ENCODE measurements around the gene ZDHHC16. TPM values are rescaled to one million over a fixed set of nuclear protein-coding genes. Genes with fewer than 3 reads are reported as not detected.
"Not testable (repeated sequence)": the region's sequence is repeated elsewhere in the genome, so short reads cannot be mapped to it uniquely, and the experiment has no call there.

Gene ZDHHC16
- total RNA-seq, 1 experiment from 2014 or later, result 64.5 TPM

DNA sequence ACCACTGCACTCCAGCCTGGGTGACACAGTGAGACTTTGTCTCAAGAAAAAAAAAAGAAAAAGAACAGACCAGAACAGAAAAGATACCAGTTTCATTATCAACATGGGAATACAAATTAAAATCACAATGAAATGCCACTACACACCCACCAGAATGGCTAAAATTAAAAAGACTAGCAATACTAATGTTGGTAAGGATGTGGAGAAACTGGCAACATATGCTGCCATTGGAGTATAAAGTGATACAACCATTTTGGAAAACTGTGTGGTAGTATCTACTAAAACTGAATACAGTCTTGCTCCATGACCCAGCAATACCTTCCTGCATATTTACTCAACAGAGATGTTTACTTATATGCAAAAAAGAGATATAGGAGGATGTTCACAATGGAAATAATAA is 41.9 kb upstream of the ZDHHC16 start:
- Histone ChIP-seq H3K27me3 (ENCODE audit: control insufficient read depth, insufficient read depth, low read length) (no peaks in the 10 kb centered on the region), H3K27ac (ENCODE audit: low read length) (no peak overlapping the region), H3K4me1 (ENCODE audit: control insufficient read depth, insufficient read depth, low read length) (no peaks in the 10 kb centered on the region), H3K9me3 (ENCODE audit: control insufficient read depth, insufficient read depth, low read depth, low read length) (no peaks in the 10 kb centered on the region), H3K4me3 (ENCODE audit: low read depth in 2 of 2, low read length in 2 of 2) (no peak overlapping the region), H3K36me3 (ENCODE audit: control insufficient read depth, insufficient read depth, low read length) (no peaks in the 10 kb centered on the region)
- no TSS peak for BruUV-seq (replicated peaks)
- TF ChIP-seq, protein P1, sequence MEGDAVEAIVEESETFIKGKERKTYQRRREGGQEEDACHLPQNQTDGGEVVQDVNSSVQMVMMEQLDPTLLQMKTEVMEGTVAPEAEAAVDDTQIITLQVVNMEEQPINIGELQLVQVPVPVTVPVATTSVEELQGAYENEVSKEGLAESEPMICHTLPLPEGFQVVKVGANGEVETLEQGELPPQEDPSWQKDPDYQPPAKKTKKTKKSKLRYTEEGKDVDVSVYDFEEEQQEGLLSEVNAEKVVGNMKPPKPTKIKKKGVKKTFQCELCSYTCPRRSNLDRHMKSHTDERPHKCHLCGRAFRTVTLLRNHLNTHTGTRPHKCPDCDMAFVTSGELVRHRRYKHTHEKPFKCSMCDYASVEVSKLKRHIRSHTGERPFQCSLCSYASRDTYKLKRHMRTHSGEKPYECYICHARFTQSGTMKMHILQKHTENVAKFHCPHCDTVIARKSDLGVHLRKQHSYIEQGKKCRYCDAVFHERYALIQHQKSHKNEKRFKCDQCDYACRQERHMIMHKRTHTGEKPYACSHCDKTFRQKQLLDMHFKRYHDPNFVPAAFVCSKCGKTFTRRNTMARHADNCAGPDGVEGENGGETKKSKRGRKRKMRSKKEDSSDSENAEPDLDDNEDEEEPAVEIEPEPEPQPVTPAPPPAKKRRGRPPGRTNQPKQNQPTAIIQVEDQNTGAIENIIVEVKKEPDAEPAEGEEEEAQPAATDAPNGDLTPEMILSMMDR (IDR thresholded peaks at IDR 0.05), result no peak
- TF ChIP-seq, protein P2, sequence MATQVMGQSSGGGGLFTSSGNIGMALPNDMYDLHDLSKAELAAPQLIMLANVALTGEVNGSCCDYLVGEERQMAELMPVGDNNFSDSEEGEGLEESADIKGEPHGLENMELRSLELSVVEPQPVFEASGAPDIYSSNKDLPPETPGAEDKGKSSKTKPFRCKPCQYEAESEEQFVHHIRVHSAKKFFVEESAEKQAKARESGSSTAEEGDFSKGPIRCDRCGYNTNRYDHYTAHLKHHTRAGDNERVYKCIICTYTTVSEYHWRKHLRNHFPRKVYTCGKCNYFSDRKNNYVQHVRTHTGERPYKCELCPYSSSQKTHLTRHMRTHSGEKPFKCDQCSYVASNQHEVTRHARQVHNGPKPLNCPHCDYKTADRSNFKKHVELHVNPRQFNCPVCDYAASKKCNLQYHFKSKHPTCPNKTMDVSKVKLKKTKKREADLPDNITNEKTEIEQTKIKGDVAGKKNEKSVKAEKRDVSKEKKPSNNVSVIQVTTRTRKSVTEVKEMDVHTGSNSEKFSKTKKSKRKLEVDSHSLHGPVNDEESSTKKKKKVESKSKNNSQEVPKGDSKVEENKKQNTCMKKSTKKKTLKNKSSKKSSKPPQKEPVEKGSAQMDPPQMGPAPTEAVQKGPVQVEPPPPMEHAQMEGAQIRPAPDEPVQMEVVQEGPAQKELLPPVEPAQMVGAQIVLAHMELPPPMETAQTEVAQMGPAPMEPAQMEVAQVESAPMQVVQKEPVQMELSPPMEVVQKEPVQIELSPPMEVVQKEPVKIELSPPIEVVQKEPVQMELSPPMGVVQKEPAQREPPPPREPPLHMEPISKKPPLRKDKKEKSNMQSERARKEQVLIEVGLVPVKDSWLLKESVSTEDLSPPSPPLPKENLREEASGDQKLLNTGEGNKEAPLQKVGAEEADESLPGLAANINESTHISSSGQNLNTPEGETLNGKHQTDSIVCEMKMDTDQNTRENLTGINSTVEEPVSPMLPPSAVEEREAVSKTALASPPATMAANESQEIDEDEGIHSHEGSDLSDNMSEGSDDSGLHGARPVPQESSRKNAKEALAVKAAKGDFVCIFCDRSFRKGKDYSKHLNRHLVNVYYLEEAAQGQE (IDR thresholded peaks at IDR 0.05; ENCODE audit: insufficient read depth in 1 of 2, low read depth in 2 of 2, low read length in 1 of 2), result no peak
- TF ChIP-seq SIN3A (IDR thresholded peaks at IDR 0.05; ENCODE audit: borderline replicate concordance, insufficient read depth, low read depth, low read length) (no peak), TCF7L2 (IDR thresholded peaks at IDR 0.05; ENCODE audit: low read depth, low read length) (no peak), POLR2AphosphoS5 (IDR thresholded peaks at IDR 0.05; ENCODE audit: low read depth, low read length) (no peak)
- in situ Hi-C loops (cut with HindIII; ENCODE audit: low pct_unique_long_range_greater_than_20kb, low sequenced_read_pairs), result no loop called here
- POLR2A ChIA-PET, result no interaction called here
- no peak for DNase-seq (ENCODE audit: low read depth, low spot score)
- ATAC-seq, result no peak
- CTCF ChIA-PET, result interaction anchor here (0.5 kb wide), 1 partner anchor 9 kb away, joined by 5 read pairs; no protein-coding TSS in a partner anchor
- intact Hi-C loops (cut with micrococcal nuclease; ENCODE audit: unreplicated experiment), result no loop called here

DNA sequence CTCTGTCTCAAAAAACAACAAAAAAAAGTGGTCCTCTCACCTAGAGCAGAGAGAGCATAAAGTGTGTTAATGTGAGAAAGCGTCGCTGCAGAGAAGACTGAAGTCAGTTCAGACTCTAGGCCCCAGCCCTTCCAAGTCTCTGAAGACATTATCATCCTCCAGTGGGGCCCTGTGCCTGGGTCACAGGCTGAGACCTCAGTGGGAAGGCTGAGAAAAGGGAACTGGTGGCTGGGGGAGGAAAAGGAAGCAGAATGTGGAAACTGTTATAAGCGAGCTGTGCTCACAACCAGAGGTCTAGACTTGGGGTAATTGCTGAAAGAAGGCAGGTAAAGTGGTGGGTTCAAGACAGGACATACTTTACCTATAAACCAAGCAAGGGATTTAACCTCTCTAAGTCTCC is 39.9 kb upstream of the ZDHHC16 start:
- no peaks in the 10 kb centered on the region for H3K27me3 ChIP-seq (ENCODE audit: control insufficient read depth, insufficient read depth, low read length)
- ChIA-PET POLR2A (no interaction called here), CTCF (interaction anchor here (1.5 kb wide), 1 partner anchor 28 kb away, joined by 7 read pairs; no protein-coding TSS in a partner anchor)
- H3K9me3 ChIP-seq (ENCODE audit: control insufficient read depth, insufficient read depth, low read depth, low read length), result no peaks in the 10 kb centered on the region
- no peak overlapping the region for H3K4me3 ChIP-seq (ENCODE audit: low read depth in 2 of 2, low read length in 2 of 2)
- no peaks in the 10 kb centered on the region for H3K4me1 ChIP-seq (ENCODE audit: control insufficient read depth, insufficient read depth, low read length)
- H3K36me3 ChIP-seq (ENCODE audit: control insufficient read depth, insufficient read depth, low read length), result no peaks in the 10 kb centered on the region
- H3K27ac ChIP-seq (ENCODE audit: low read length), result no peak overlapping the region
- intact Hi-C loops (cut with micrococcal nuclease; ENCODE audit: unreplicated experiment), result no loop called here
- no peak for DNase-seq (ENCODE audit: low read depth, low spot score)
- ATAC-seq, result no peak
- in situ Hi-C loops (cut with HindIII; ENCODE audit: low pct_unique_long_range_greater_than_20kb, low sequenced_read_pairs), result no loop called here
- no peak for TF ChIP-seq SIN3A (IDR thresholded peaks at IDR 0.05; ENCODE audit: borderline replicate concordance, insufficient read depth, low read depth, low read length)
- no peak for TF ChIP-seq TCF7L2 (IDR thresholded peaks at IDR 0.05; ENCODE audit: low read depth, low read length)
- TF ChIP-seq, protein P1 (IDR thresholded peaks at IDR 0.05), result no peak
- no peak for TF ChIP-seq POLR2AphosphoS5 (IDR thresholded peaks at IDR 0.05; ENCODE audit: low read depth, low read length)
- TF ChIP-seq, protein P2 (IDR thresholded peaks at IDR 0.05; ENCODE audit: insufficient read depth in 1 of 2, low read depth in 2 of 2, low read length in 1 of 2), result no peak
- no TSS peak for BruUV-seq (replicated peaks)

DNA sequence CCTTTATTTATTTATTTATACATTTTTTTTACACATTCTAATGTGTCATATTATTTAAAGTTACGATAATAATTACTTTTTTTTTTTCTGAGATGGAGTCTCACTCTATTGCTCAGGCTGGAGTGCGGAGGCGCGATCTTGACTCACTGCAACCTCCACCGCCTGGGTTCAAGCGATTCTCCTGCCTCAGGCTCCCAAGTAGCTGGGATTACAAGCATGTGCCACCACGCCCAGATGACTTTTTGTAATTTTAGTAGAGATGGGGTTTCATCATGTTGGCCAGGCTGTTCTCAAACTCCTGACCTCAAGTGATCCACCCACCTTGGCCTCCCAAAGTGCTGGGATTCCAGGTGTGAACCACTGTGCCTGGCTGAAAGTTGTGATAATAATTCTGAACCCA is 39.5 kb upstream of the ZDHHC16 start:
- ATAC-seq; DNase-seq (ENCODE audit: low read depth, low spot score); in situ Hi-C loops (cut with HindIII; ENCODE audit: low pct_unique_long_range_greater_than_20kb, low sequenced_read_pairs); H3K27ac ChIP-seq (ENCODE audit: low read length); H3K4me1 ChIP-seq (ENCODE audit: control insufficient read depth, insufficient read depth, low read length); POLR2A ChIA-PET; H3K36me3 ChIP-seq (ENCODE audit: control insufficient read depth, insufficient read depth, low read length); H3K4me3 ChIP-seq (ENCODE audit: low read depth in 2 of 2, low read length in 2 of 2); H3K9me3 ChIP-seq (ENCODE audit: control insufficient read depth, insufficient read depth, low read depth, low read length); BruUV-seq (replicated peaks); H3K27me3 ChIP-seq (ENCODE audit: control insufficient read depth, insufficient read depth, low read length); intact Hi-C loops (cut with micrococcal nuclease; ENCODE audit: unreplicated experiment): not testable (repeated sequence)
- CTCF ChIA-PET, result interaction anchor here (1.5 kb wide), 1 partner anchor 28 kb away, joined by 7 read pairs; no protein-coding TSS in a partner anchor
